Activated naive CD4-positive, alpha-beta T cell treated with anti-CD3 and anti-CD28 coated beads for 36 hours (primary cell): Measurements from ENCODE around the gene MICAL3. TPM values are rescaled to one million over a fixed set of nuclear protein-coding genes. Genes with fewer than 3 reads are reported as not detected.
"Not testable (repeated sequence)": the region's sequence is repeated elsewhere in the genome, so short reads cannot be mapped to it uniquely, and the experiment has no call there.

Experiments
- CTCF ChIA-PET: fragments of 350-600 bp; sonication (Branson Sonifier 250); formaldehyde crosslinking; loops from one replicate; lab custom pipeline; 2021; ENCODE audit warnings: antibody characterized with exemption; lab: Charles Lee
- DNase-seq: peaks from one replicate; pipeline ENCODE4 v3.0.0-alpha.2; 2020
- H3K27ac Mint-ChIP-seq: one replicate; pipeline ENCODE4 v1.8.0; 2021; ENCODE audit warnings: mild to moderate bottlenecking, mixed read lengths
- H3K27me3 Mint-ChIP-seq: one replicate; pipeline ENCODE4 v1.8.0; 2021; ENCODE audit warnings: low read depth, mixed read lengths
- H3K36me3 Mint-ChIP-seq: one replicate; pipeline ENCODE4 v1.8.0; 2021; ENCODE audit warnings: low read depth, mixed read lengths
- H3K4me1 Mint-ChIP-seq: one replicate; pipeline ENCODE4 v1.8.0; 2021; ENCODE audit warnings: low read depth, mixed read lengths
- H3K4me3 Mint-ChIP-seq: one replicate; pipeline ENCODE4 v1.8.0; 2021; ENCODE audit warnings: mild to moderate bottlenecking, moderate library complexity, mixed read lengths
- H3K9me3 Mint-ChIP-seq: one replicate; pipeline ENCODE4 v1.8.0; 2021; ENCODE audit warnings: mixed read lengths
- intact Hi-C: fragments of 100-400 bp; cut with micrococcal nuclease; formaldehyde crosslinking; loops from one replicate; pipeline ENCODE4 v1.15.1; 2023
- total RNA-seq, 2 experiments: library from RNA; stranded (reverse); gene quantifications; one replicate each; pipeline ENCODE4 v1.2.3, GENCODE V29; 2021

The MICAL3 gene
- total RNA-seq, 2 experiments from 2014 or later: 21.0 to 25.8 TPM

DNA sequence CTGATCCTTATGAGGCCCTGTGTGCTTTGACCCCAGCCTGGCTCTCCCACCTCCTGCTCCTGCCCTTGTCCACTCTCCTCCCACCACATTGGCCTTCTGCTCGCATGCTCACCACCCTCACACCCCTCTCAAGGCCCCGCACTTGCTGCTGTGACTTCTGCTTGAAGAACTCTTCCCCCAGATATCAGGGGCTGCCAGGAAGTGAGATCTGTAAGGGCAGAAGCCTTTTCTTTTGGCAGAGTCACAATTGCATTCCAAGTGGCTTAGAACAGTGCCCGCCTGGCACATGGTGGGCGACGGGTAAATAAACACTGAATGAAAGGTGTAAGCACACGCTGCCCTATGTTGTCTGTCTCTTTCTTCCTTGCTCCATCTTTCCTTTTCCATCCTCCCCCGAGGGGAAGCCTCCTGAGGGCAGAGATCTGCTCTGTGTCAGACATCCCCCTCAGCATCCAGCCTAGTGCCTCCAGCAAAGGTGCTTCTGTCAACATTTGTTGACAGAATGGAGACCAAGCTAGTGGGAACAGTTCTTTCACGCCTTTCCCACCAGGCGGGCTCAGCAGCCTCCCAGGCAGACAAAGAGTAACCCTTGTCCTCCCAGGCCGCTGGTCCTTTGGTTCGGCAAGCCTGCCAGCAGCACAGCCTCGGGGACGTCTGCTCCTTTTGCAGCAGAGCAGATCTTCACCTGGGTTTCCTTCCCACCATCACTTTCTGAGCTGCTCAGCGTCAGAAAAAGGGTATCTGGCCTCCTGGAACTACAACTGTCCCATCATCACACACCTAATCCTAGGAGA is 43.4 kb upstream of the MICAL3 start:
- Mint-ChIP-seq H3K36me3 (no peaks in the 10 kb centered on the region), H3K27me3 (peaks cover 23% of the 10 kb centered on the region), H3K4me1 (no peaks in the 10 kb centered on the region), H3K9me3 (no peaks in the 10 kb centered on the region), H3K4me3 (no peak overlapping the region), H3K27ac (no peak overlapping the region)
- intact Hi-C loops: no loop called here
- CTCF ChIA-PET: no interaction called here
- no peak for DNase-seq

DNA sequence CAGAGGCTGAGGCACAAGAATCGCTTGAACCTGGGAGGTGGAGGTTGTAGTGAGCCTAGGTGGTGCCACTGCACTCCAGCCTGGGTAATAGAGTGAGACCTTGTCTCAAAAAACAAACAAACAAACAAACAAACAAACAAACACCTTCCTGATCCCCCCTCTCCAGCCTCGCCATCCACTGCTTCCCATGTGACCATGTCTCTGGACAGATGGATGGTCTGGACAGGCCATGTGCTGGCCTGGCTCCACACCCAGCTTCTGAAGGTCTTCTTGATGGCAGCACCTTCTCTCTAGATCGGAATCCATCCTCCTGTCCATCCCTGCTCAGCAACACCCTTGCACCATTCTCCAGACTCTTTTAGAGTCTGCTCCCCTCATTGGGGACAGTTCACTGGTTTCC is 42.8 kb upstream of the MICAL3 start:
- Mint-ChIP-seq H3K4me3 (no peak overlapping the region), H3K9me3 (no peaks in the 10 kb centered on the region), H3K27me3 (peaks cover 23% of the 10 kb centered on the region), H3K4me1 (no peaks in the 10 kb centered on the region), H3K36me3 (no peaks in the 10 kb centered on the region), H3K27ac (no peak overlapping the region)
- no peak for DNase-seq
- intact Hi-C loops: no loop called here
- CTCF ChIA-PET: no interaction called here

DNA sequence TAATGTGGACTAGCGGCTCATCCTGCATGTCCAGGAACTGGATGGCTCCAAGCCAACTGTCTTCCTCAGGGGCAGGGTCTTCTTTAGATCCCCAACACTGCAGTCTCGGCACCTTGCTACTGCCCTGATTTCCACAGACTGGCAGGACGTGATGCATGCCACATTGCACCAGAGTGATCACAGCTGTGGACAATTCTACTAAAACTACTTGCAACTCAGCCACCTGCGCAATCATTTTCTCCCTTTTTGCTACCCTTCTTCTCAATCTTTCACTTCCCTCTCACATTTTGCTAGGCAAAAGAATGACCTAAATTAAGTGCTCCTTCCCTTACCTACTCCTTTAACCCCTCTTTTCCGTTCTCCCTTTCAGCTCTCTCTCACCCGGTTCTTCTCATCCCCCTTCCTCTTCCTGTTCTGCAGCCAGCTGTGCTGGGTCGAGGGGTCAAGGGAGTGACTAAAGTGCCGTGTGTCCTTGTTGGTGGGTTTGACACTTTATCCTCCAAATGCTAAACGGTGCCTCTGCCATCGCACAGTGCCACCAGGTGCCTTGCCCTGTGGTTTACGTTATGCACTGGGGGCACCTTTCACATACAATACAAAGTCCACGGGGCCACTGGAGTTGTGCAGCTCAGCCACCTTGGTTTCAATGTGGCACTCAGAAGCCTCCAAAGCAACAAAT is 42.0 kb upstream of the MICAL3 start:
- H3K27ac Mint-ChIP-seq: no peak overlapping the region
- no peak for DNase-seq
- peaks cover 23% of the 10 kb centered on the region for H3K27me3 Mint-ChIP-seq
- no peaks in the 10 kb centered on the region for H3K9me3 Mint-ChIP-seq
- H3K4me3 Mint-ChIP-seq: no peak overlapping the region
- H3K36me3 Mint-ChIP-seq: no peaks in the 10 kb centered on the region
- intact Hi-C loops: no loop called here
- CTCF ChIA-PET: interaction anchor here (1.1 to 2.0 kb wide), 2 partner anchors 9 to 236 kb away, joined by 3 to 12 read pairs; no protein-coding TSS in a partner anchor
- no peaks in the 10 kb centered on the region for H3K4me1 Mint-ChIP-seq

DNA sequence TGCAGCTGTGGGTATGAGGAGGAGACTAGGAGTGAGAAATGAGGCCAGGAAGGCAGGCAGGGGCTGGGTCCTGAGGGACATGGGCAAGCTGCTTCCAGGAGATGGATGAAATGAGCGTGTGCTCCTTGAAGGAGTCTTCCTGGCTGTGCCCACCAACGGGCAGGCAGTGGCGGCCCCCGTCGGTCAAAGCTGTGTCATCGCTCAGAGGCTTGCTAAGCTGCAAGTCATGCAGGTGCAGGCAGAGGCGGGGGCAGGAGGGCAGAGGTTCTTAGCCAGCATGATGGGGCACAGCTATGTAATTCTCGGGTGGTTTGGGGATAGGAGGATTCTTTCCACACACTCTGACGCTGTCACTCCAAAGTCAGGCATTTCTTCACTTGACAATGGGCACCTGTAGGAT is 40.9 kb upstream of the MICAL3 start:
- CTCF ChIA-PET: interaction anchor here (2.0 kb wide), 1 partner anchor 10 kb away, joined by 12 read pairs; no protein-coding TSS in a partner anchor
- H3K9me3 Mint-ChIP-seq: no peaks in the 10 kb centered on the region
- intact Hi-C loops: no loop called here
- no peaks in the 10 kb centered on the region for H3K4me1 Mint-ChIP-seq
- H3K27ac Mint-ChIP-seq: no peak overlapping the region
- H3K36me3 Mint-ChIP-seq: no peaks in the 10 kb centered on the region
- peaks cover 23% of the 10 kb centered on the region for H3K27me3 Mint-ChIP-seq
- no peak overlapping the region for H3K4me3 Mint-ChIP-seq
- DNase-seq: no peak

DNA sequence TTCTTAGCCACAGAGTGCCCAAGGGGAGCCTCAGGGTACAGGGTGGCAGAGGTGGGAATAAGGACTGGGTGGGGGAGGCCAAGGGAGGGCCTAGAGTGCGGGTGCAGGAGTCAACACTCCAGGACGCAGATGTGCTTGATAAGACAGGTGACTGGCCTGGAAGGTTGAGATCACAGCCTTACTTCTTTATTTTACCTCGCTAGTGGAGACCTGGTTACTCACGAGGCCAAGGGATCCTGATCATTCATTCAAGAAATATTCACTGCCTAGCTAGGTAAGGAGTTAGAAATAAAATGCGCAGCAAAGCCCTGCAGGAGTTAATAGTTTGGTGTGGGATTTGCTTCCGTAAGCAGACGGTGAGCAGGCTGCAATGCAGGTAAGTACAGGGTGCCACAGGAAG is 40.3 kb upstream of the MICAL3 start:
- no peak overlapping the region for H3K4me3 Mint-ChIP-seq
- no peaks in the 10 kb centered on the region for H3K9me3 Mint-ChIP-seq
- CTCF ChIA-PET: interaction anchor here (2.0 kb wide), 1 partner anchor 11 kb away, joined by 12 read pairs; no protein-coding TSS in a partner anchor
- intact Hi-C loops: no loop called here
- no peak for DNase-seq
- H3K27ac Mint-ChIP-seq: no peak overlapping the region
- H3K4me1 Mint-ChIP-seq: no peaks in the 10 kb centered on the region
- H3K36me3 Mint-ChIP-seq: no peaks in the 10 kb centered on the region
- peaks cover 23% of the 10 kb centered on the region for H3K27me3 Mint-ChIP-seq

DNA sequence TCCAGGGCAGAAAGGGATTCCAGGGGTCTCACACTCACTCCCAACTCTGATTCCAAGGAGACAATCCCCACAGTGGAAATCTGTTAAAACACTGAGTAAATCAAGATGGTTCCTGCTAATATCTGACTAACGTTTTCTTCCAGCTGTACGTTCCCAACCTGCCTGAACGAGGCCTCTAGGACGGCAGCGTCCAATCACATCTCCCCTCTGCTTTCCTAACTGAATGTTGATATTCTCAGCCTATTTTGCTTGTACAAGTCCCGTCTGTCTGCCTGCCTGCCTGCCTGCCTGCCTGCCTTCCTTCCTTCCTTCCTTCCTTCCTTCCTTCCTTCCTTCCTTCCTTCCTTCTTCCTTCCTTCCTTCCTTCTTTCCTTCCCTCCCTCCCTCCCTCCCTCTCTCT is 39.4 kb upstream of the MICAL3 start:
- H3K36me3 Mint-ChIP-seq, H3K4me3 Mint-ChIP-seq, intact Hi-C loops, CTCF ChIA-PET, DNase-seq, H3K4me1 Mint-ChIP-seq, H3K27ac Mint-ChIP-seq, H3K9me3 Mint-ChIP-seq: not testable (repeated sequence)
- H3K27me3 Mint-ChIP-seq: peaks cover 23% of the 10 kb centered on the region

DNA sequence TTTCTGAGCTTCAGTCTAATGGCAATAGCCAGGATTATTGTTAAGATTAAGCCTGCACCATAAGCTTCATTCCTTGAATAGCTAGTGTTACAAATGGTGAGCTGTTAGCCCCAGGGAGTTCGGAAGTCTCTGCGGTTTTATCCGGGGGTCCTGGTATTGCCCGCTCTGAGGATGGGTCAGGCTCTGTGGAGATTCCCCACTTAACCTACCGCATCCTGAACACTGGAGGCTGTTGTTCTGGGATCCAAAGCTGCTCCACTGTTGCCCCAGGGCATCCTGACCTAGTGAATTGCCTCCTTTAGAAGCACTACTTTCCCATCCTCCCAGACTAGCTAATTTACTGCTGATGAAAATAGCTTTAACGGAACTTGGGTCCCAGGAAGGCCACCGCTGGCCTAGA is 38.9 kb upstream of the MICAL3 start:
- no peaks in the 10 kb centered on the region for H3K4me1 Mint-ChIP-seq
- no peak overlapping the region for H3K4me3 Mint-ChIP-seq
- H3K36me3 Mint-ChIP-seq: no peaks in the 10 kb centered on the region
- CTCF ChIA-PET: interaction anchor here (0.8 to 1.4 kb wide), 2 partner anchors 13 to 233 kb away, joined by 3 read pairs; no protein-coding TSS in a partner anchor
- intact Hi-C loops: no loop called here
- no peak overlapping the region for H3K27ac Mint-ChIP-seq
- peaks cover 23% of the 10 kb centered on the region for H3K27me3 Mint-ChIP-seq
- no peak for DNase-seq
- no peaks in the 10 kb centered on the region for H3K9me3 Mint-ChIP-seq

DNA sequence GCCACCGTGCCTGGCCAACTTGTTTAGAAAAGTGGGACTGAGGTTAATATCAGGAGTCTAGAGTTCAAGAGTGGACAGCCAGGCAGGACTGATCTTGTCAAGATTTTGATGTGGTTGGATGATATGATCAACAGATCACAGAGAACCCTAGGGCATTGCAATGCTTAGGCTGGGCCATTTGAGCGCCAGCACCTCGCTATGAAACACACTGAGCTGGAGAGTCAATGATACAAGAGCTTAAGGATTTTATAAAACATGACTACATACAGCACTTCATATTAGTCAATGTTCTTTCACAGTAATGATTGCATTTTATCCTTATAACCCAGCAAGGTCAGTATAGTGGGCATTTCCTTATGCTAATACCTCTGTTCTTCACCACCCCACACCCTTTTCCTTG is 38.1 kb upstream of the MICAL3 start:
- Mint-ChIP-seq H3K4me3 (no peak overlapping the region), H3K4me1 (no peaks in the 10 kb centered on the region), H3K27me3 (peaks cover 23% of the 10 kb centered on the region), H3K9me3 (no peaks in the 10 kb centered on the region), H3K27ac (no peak overlapping the region), H3K36me3 (no peaks in the 10 kb centered on the region)
- CTCF ChIA-PET: interaction anchor here (0.8 to 1.4 kb wide), 2 partner anchors 14 to 232 kb away, joined by 3 read pairs; no protein-coding TSS in a partner anchor
- intact Hi-C loops: no loop called here
- no peak for DNase-seq

DNA sequence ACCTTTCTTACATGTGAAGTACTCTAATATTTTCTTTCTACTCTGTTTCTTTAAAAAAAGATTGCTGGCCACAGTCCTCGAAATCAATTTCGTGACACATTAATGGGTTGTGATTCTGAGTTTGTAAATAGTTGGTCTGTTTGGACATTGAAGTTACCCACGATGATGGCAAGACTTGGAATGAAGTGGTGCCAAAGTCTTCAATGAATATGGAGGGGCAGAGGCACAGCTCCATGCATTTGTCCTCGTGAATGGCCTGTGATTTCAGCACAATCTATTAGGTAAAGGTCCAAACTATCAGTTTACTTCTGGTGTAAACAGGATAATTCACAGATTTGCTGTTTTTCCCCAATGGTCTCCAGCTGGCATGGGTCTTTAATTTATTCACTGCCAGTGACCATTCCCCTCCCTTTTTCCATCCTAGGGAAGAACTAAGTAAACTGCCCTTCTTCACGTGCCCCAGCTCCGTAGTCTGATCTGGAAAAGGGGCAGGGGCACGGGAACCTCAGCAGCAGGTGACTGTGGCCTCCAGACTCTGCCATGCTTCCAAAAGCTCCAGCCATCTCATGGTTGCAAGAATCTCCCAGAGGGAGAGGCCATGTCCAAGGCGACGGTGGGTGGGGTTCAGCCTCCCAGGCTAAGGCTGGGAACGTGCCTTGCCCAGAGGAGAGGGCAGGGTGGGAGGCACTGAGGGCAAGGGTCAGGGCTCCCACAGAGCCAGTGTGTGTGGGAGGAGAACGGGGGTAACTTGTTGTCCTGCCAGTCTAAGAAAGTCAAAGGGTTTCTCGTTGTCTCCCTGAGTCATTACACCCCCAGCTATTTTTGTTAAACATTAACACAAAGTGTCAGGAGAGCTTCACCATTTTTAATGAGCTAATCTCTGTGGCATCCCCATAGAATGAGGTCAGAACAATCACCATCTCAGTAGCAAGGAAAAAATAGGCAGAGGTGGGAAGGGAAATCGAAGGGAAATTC is 36.6 kb upstream of the MICAL3 start:
- CTCF ChIA-PET: interaction anchor here (0.5 to 0.6 kb wide), 3 partner anchors 37 to 208 kb away, joined by 4 to 5 read pairs (median 4); no protein-coding TSS in a partner anchor
- DNase-seq: no peak
- H3K27ac Mint-ChIP-seq: no peak overlapping the region
- H3K9me3 Mint-ChIP-seq: no peaks in the 10 kb centered on the region
- intact Hi-C loops: no loop called here
- H3K4me1 Mint-ChIP-seq: no peaks in the 10 kb centered on the region
- H3K4me3 Mint-ChIP-seq: no peak overlapping the region
- peaks cover 14% of the 10 kb centered on the region for H3K27me3 Mint-ChIP-seq
- no peaks in the 10 kb centered on the region for H3K36me3 Mint-ChIP-seq

DNA sequence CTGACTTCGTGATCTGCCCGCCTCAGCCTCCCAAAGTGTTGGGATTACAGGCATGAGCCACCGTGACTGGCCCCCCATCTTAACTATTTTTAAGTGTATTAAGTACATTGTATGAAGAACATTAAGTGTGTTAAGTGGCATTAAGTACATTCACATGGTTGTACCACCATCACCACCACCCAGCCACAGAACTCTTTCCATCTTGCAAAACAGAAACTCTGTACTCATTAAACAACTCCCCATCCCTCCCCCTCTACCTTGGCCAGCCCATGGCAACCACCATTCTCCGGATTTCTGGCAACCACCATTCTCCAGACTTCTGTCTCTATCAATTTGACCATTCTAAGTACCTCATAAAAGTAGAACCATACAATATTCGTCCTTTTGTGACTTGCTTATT is 35.6 kb upstream of the MICAL3 start:
- Mint-ChIP-seq H3K4me1 (no peaks in the 10 kb centered on the region), H3K4me3 (no peak overlapping the region), H3K27me3 (peaks cover 5% of the 10 kb centered on the region), H3K36me3 (no peaks in the 10 kb centered on the region), H3K27ac (no peak overlapping the region), H3K9me3 (no peaks in the 10 kb centered on the region)
- DNase-seq: no peak
- CTCF ChIA-PET: no interaction called here
- intact Hi-C loops: no loop called here

DNA sequence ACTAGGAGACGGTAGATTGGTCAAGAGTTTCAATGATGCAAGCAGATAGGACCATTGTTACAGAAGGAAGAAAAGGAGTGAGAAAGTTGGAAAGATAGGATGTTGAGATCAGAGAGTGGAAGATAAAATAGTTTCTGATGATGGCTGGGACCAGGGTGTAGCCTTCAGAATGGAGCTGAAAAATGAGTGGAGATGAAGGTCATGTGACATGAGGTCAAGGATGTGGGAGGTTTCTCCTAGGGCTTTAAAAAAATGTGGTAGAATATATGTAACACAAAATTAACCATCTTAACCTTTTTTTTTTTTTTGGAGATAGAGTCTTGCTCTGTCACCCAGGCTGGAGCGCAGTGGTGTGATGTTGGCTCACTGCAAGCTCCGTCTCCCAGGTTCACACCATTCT is 35.1 kb upstream of the MICAL3 start:
- CTCF ChIA-PET: no interaction called here
- DNase-seq: no peak
- no peaks in the 10 kb centered on the region for H3K36me3 Mint-ChIP-seq
- H3K27me3 Mint-ChIP-seq: no peaks in the 10 kb centered on the region
- no peaks in the 10 kb centered on the region for H3K4me1 Mint-ChIP-seq
- no peaks in the 10 kb centered on the region for H3K9me3 Mint-ChIP-seq
- intact Hi-C loops: no loop called here
- H3K4me3 Mint-ChIP-seq: no peak overlapping the region
- no peak overlapping the region for H3K27ac Mint-ChIP-seq

DNA sequence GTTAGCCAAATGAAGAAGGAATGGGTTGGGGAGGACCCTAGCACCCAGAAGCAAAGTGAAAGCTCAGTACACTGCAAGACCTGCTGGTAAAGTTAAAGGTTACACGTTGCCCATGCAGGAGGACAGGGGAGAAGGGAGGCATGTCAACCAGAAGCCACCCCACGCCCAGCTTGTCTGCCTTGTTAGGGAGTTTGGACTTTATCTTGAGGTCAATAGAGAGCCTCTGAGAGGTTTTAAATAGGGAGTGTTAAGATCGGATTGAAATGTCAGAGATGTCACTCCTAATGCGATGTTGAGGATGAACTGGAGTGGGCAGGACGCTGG is 34.7 kb upstream of the MICAL3 start:
- Mint-ChIP-seq H3K9me3 (no peaks in the 10 kb centered on the region), H3K27me3 (no peaks in the 10 kb centered on the region), H3K4me1 (no peaks in the 10 kb centered on the region), H3K4me3 (no peak overlapping the region), H3K36me3 (no peaks in the 10 kb centered on the region), H3K27ac (no peak overlapping the region)
- intact Hi-C loops: no loop called here
- DNase-seq: no peak
- CTCF ChIA-PET: interaction anchor here (0.8 kb wide), 1 partner anchor 48 kb away, joined by 3 read pairs; no protein-coding TSS in a partner anchor
